GM19035 (cell line): ENCODE measurements around the gene HSPA9.
"Not testable (repeated sequence)": the region's sequence is repeated elsewhere in the genome, so short reads cannot be mapped to it uniquely, and the experiment has no call there.

ENCODE experiments used
- ATAC-seq: cut with Tn5 transposase; IDR thresholded peaks from one replicate; pipeline ENCODE4 v1.9.1; 2021; ENCODE audit not compliant: unreplicated experiment

Gene HSPA9

GRCh38 chr5:138536215-138536614 lies 39.0 kb downstream of the HSPA9 start:
- ATAC-seq = no peak

GRCh38 chr5:138533973-138534941 lies 40.9 kb downstream of the HSPA9 start:
- no peak for ATAC-seq

- no peak for ATAC-seq
Observed at GRCh38 chr5:138529812-138530211, 45.4 kb downstream of the HSPA9 start.

- no peak for ATAC-seq
Observed at GRCh38 chr5:138528744-138529469, 46.3 kb downstream of the HSPA9 start.

- ATAC-seq = no peak
Observed at GRCh38 chr5:138528208-138528607, 47.0 kb downstream of the HSPA9 start.

- no peak for ATAC-seq
Observed at GRCh38 chr5:138527170-138527569, 48.0 kb downstream of the HSPA9 start.

GRCh38 chr5:138523406-138523805 lies 51.8 kb downstream of the HSPA9 start:
- no peak for ATAC-seq

- no peak for ATAC-seq
Observed at GRCh38 chr5:138520971-138521370, 54.2 kb downstream of the HSPA9 start.

- no peak for ATAC-seq
Observed at GRCh38 chr5:138517437-138517836, 57.8 kb downstream of the HSPA9 start.

- ATAC-seq = no peak
Observed at GRCh38 chr5:138515556-138516245, 59.5 kb downstream of the HSPA9 start.

GRCh38 chr5:138514021-138514420 lies 61.2 kb downstream of the HSPA9 start:
- ATAC-seq = no peak

GRCh38 chr5:138508958-138509357 lies 66.2 kb downstream of the HSPA9 start:
- ATAC-seq = no peak

GRCh38 chr5:138507485-138507884 lies 67.7 kb downstream of the HSPA9 start:
- not testable (repeated sequence) for ATAC-seq

GRCh38 chr5:138506370-138507306 lies 68.6 kb downstream of the HSPA9 start:
- ATAC-seq = no peak

- ATAC-seq = no peak
Observed at GRCh38 chr5:138504799-138505198, 70.4 kb downstream of the HSPA9 start.
